NT2/D1 (cell line): ENCODE data around the gene RSPO1.
A peak's percentile ranks its signal among the peaks of the same experiment; 100 is the strongest.
"Not testable (repeated sequence)": the region's sequence is repeated elsewhere in the genome, so short reads cannot be mapped to it uniquely, and the experiment has no call there.

Source experiments
- DNase-seq: peaks from one replicate; pipeline ENCODE4 v3.0.0-alpha.2; 2011; ENCODE audit warnings: low read depth, low spot score
- H3K27me3 ChIP-seq: 2 replicates; pipeline ENCODE4 v1.6.0; 2011; ENCODE audit warnings: mild to moderate bottlenecking; ENCODE audit not compliant: insufficient read length, insufficient read depth
- H3K36me3 ChIP-seq: 2 replicates; pipeline ENCODE4 v1.6.1; 2011; ENCODE audit warnings: mild to moderate bottlenecking, low read length, mixed read lengths; ENCODE audit not compliant: insufficient read depth, insufficient read length
- H3K4me1 ChIP-seq: 2 replicates; pipeline ENCODE4 v1.5.1; 2011; ENCODE audit not compliant: insufficient read depth, insufficient read length
- H3K4me3 ChIP-seq: 2 replicates; pipeline ENCODE4 v1.5.1; 2011; ENCODE audit warnings: low read depth; ENCODE audit not compliant: insufficient read length
- H3K9ac ChIP-seq: 2 replicates; pipeline ENCODE4 v1.6.0; 2011; ENCODE audit warnings: low read depth; ENCODE audit not compliant: insufficient read length
- H3K9me3 ChIP-seq: 2 replicates; pipeline ENCODE4 v1.5.1; 2011; ENCODE audit warnings: mild to moderate bottlenecking, low read length; ENCODE audit not compliant: insufficient read depth
- SUZ12 ChIP-seq: IDR thresholded peaks from 2 replicates; pipeline ENCODE4 v1.6.1; 2011; ENCODE audit not compliant: insufficient read length, insufficient read depth; ENCODE audit errors: extremely low read depth
- YY1 ChIP-seq: IDR thresholded peaks from 2 replicates; pipeline ENCODE4 v1.6.1; 2011; ENCODE audit not compliant: insufficient read length, insufficient read depth
- ZNF274 ChIP-seq: IDR thresholded peaks from 2 replicates; pipeline ENCODE4 v1.6.1; 2011; ENCODE audit warnings: mild to moderate bottlenecking, low read depth, low read length

The RSPO1 gene

GRCh38 chr1:37634244-37634991 lies at the start of gene RSPO1:
RSPO1 (minus strand) TSS chr1:37634892; CDS start chr1:37629661, 5,231 bp downstream.
- peaks cover 30% of the 10 kb centered on the region for H3K4me1 ChIP-seq
- DNase-seq, result peak; percentile 15
- H3K36me3 ChIP-seq, result no peaks in the 10 kb centered on the region
- H3K27me3 ChIP-seq, result peaks cover 100% of the 10 kb centered on the region
- H3K9ac ChIP-seq, result peak within 1 kb of the TSS; percentile 65
- H3K9me3 ChIP-seq, result no peaks in the 10 kb centered on the region
- TF ChIP-seq SUZ12 (peak; percentile 98), YY1 (no peak)
- peak within 1 kb of the TSS; percentile 44 for H3K4me3 ChIP-seq

- not testable (repeated sequence) for H3K4me3 ChIP-seq, H3K9me3 ChIP-seq, H3K4me1 ChIP-seq, H3K9ac ChIP-seq, H3K27me3 ChIP-seq, DNase-seq
- H3K36me3 ChIP-seq, result peaks cover 83% of the 10 kb centered on the region
These were observed 49.5 kb upstream of the RSPO1 start for GRCh38 chr1:37684182-37684581.

GRCh38 chr1:37682334-37682987 lies 47.8 kb upstream of the RSPO1 start:
- no peaks in the 10 kb centered on the region for H3K9me3 ChIP-seq
- H3K27me3 ChIP-seq, result no peaks in the 10 kb centered on the region
- H3K36me3 ChIP-seq, result peaks cover 66% of the 10 kb centered on the region
- no peak overlapping the region for H3K4me3 ChIP-seq
- TF ChIP-seq YY1 (no peak), ZNF274 (no peak), SUZ12 (no peak)
- no peak overlapping the region for H3K9ac ChIP-seq
- DNase-seq, result peak; percentile 63
- H3K4me1 ChIP-seq, result no peaks in the 10 kb centered on the region

- Histone ChIP-seq H3K36me3 (peaks cover 52% of the 10 kb centered on the region), H3K9me3 (no peaks in the 10 kb centered on the region), H3K27me3 (no peaks in the 10 kb centered on the region), H3K9ac (no peak overlapping the region), H3K4me3 (no peak overlapping the region), H3K4me1 (no peaks in the 10 kb centered on the region)
- DNase-seq, result no peak
- TF ChIP-seq YY1, result no peak
- no peak for TF ChIP-seq ZNF274
- TF ChIP-seq SUZ12, result no peak
These were observed 46.2 kb upstream of the RSPO1 start for GRCh38 chr1:37680933-37681332.

GRCh38 chr1:37677808-37678207 lies 43.1 kb upstream of the RSPO1 start:
- DNase-seq, result no peak
- Histone ChIP-seq H3K4me3 (no peak overlapping the region), H3K9me3 (no peaks in the 10 kb centered on the region), H3K27me3 (no peaks in the 10 kb centered on the region), H3K9ac (no peak overlapping the region), H3K36me3 (peaks cover 22% of the 10 kb centered on the region), H3K4me1 (peaks cover 7% of the 10 kb centered on the region)
- TF ChIP-seq ZNF274, result no peak
- TF ChIP-seq SUZ12, result no peak
- TF ChIP-seq YY1, result no peak

- Histone ChIP-seq H3K9me3 (no peaks in the 10 kb centered on the region), H3K9ac (no peak overlapping the region), H3K27me3 (no peaks in the 10 kb centered on the region), H3K4me1 (peaks cover 7% of the 10 kb centered on the region), H3K36me3 (peaks cover 15% of the 10 kb centered on the region), H3K4me3 (no peak overlapping the region)
- TF ChIP-seq SUZ12 (no peak), YY1 (no peak), ZNF274 (no peak)
- no peak for DNase-seq
These were observed 42.4 kb upstream of the RSPO1 start for GRCh38 chr1:37677143-37677439.

- Histone ChIP-seq H3K27me3 (no peaks in the 10 kb centered on the region), H3K4me1 (peaks cover 7% of the 10 kb centered on the region), H3K9me3 (no peaks in the 10 kb centered on the region), H3K36me3 (peaks cover 9% of the 10 kb centered on the region), H3K4me3 (no peak overlapping the region), H3K9ac (no peak overlapping the region)
- no peak for DNase-seq
- TF ChIP-seq ZNF274 (no peak), YY1 (no peak), SUZ12 (no peak)
These were observed 41.8 kb upstream of the RSPO1 start for GRCh38 chr1:37676281-37677142.
